Epithelial cell of esophagus (primary cell): Measurements from ENCODE around the gene GMPPA.
A peak's percentile ranks its signal among the peaks of the same experiment; 100 is the strongest.

ENCODE experiments used
- DNase-seq: peaks from one replicate; pipeline ENCODE4 v3.0.0; 2010; ENCODE audit warnings: low read depth
- H3K4me3 ChIP-seq: 2 replicates; pipeline ENCODE4 v1.5.1; 2011; ENCODE audit warnings: mild to moderate bottlenecking, low read length, control low read depth
- CTCF ChIP-seq: IDR thresholded peaks from 2 replicates; pipeline ENCODE4 v1.5.1; 2011; ENCODE audit warnings: low read depth, mild to moderate bottlenecking, low read length, control low read depth, inconsistent platforms; ENCODE audit not compliant: insufficient read depth; ENCODE audit errors: missing control alignments

The GMPPA gene

GRCh38 chr2:219498280-219499057 is at the start of gene GMPPA:
GMPPA (plus strand) TSS chr2:219498891; CDS start chr2:219499976, 1,085 bp downstream.
- DNase-seq, result peak; percentile 99
- TF ChIP-seq CTCF, result peak; percentile 21
- peak within 1 kb of the TSS; percentile 73 for H3K4me3 ChIP-seq

GRCh38 chr2:219449609-219450008 is 49.1 kb upstream of the GMPPA start:
- DNase-seq, result no peak
- no peak overlapping the region for H3K4me3 ChIP-seq
- no peak for TF ChIP-seq CTCF

GRCh38 chr2:219451661-219452360 is 46.9 kb upstream of the GMPPA start:
- no peak for TF ChIP-seq CTCF
- no peak overlapping the region for H3K4me3 ChIP-seq
- DNase-seq, result no peak

- TF ChIP-seq CTCF, result no peak
- DNase-seq, result peak; percentile 98
- H3K4me3 ChIP-seq, result no peak overlapping the region
Observed at GRCh38 chr2:219452361-219453317, 46.1 kb upstream of the GMPPA start.

GRCh38 chr2:219453671-219454590 is 44.8 kb upstream of the GMPPA start:
- no peak overlapping the region for H3K4me3 ChIP-seq
- no peak for TF ChIP-seq CTCF
- DNase-seq, result peak; percentile 39

- TF ChIP-seq CTCF, result no peak
- DNase-seq, result no peak
Observed at GRCh38 chr2:219455581-219455980, 43.1 kb upstream of the GMPPA start.

More at GRCh38 chr2:219455581-219455980, 43.1 kb upstream of the GMPPA start:
- no peak overlapping the region for H3K4me3 ChIP-seq
